AML-193 (cell line): ENCODE results near the gene NBAS.
"Not testable (repeated sequence)": the region's sequence is repeated elsewhere in the genome, so short reads cannot be mapped to it uniquely, and the experiment has no call there.

ENCODE experiments used
- DNase-seq, 2 experiments: peaks; one replicate each; lab custom pipeline; 2025; lab: John Stamatoyannopoulos, UW

NBAS gene

GRCh38 chr2:15460112-15460620 lies 101.0 kb downstream of the NBAS start:
- no peak for DNase-seq

- no peak for DNase-seq
These were observed 102.9 kb downstream of the NBAS start for GRCh38 chr2:15458277-15458676.

- DNase-seq: no peak
These were observed 103.3 kb downstream of the NBAS start for GRCh38 chr2:15457868-15458267.

- no peak for DNase-seq
These were observed 104.8 kb downstream of the NBAS start for GRCh38 chr2:15456352-15456751.

GRCh38 chr2:15450808-15451207 lies 110.3 kb downstream of the NBAS start:
- no peak for DNase-seq

GRCh38 chr2:15449556-15450236 lies 111.4 kb downstream of the NBAS start:
- DNase-seq: no peak

GRCh38 chr2:15448250-15448839 lies 112.8 kb downstream of the NBAS start:
- DNase-seq: no peak

GRCh38 chr2:15447381-15447780 lies 113.8 kb downstream of the NBAS start:
- no peak for DNase-seq

GRCh38 chr2:15446961-15447360 lies 114.2 kb downstream of the NBAS start:
- DNase-seq: no peak

GRCh38 chr2:15445891-15446562 lies 115.1 kb downstream of the NBAS start:
- no peak for DNase-seq

- not testable (repeated sequence) for DNase-seq
These were observed 121.2 kb downstream of the NBAS start for GRCh38 chr2:15439768-15440524.

- DNase-seq: not testable (repeated sequence)
These were observed 121.8 kb downstream of the NBAS start for GRCh38 chr2:15439366-15439765.

- no peak for DNase-seq
These were observed 124.9 kb downstream of the NBAS start for GRCh38 chr2:15436195-15436594.

GRCh38 chr2:15435474-15435873 lies 125.7 kb downstream of the NBAS start:
- no peak for DNase-seq

- DNase-seq: no peak
These were observed 128.4 kb downstream of the NBAS start for GRCh38 chr2:15432642-15433256.

GRCh38 chr2:15429032-15429431 lies 132.1 kb downstream of the NBAS start:
- no peak for DNase-seq

GRCh38 chr2:15427987-15428386 lies 133.1 kb downstream of the NBAS start:
- no peak for DNase-seq

- DNase-seq: no peak
These were observed 134.5 kb downstream of the NBAS start for GRCh38 chr2:15426606-15427005.

GRCh38 chr2:15425712-15426111 lies 135.4 kb downstream of the NBAS start:
- no peak for DNase-seq

GRCh38 chr2:15421753-15422152 lies 139.4 kb downstream of the NBAS start:
- no peak for DNase-seq

- DNase-seq: no peak
These were observed 145.4 kb downstream of the NBAS start for GRCh38 chr2:15415748-15416147.

GRCh38 chr2:15412779-15413178 lies 148.4 kb downstream of the NBAS start:
- no peak for DNase-seq
